ENCODE data around the gene MVB12A. TPM values are rescaled to one million over a fixed set of nuclear protein-coding genes. Genes with fewer than 3 reads are reported as not detected.

Gene MVB12A
- total and polyA plus RNA-seq, 2 experiments from 2014 or later: 49.6 to 68.3 TPM

DNA sequence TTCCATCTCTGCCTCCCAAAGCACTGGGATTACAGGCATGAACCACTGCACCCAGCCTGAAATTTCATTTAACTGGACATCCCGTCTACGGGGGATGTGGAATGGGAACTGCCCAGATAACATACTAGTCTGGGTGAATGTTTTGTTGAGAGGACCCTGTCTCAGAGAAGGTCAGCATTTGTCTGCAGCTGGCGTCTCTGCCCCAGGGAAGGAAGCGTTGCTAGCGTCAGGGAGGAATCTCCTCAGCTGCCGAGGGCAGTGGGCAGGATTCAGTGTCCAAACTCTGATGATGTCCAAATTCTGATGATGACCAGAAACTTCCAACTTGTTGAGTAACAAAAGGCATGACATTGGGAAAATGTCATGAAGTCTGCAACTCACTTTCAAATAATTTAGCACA, 37.8 kb downstream of the MVB12A start:
- Histone ChIP-seq H3K27me3 (replicated peaks; ENCODE audit: insufficient read depth) (peaks cover 16% of the 10 kb centered on the region; the same call in 1 of the 2 replicates), H3K4me1 (ENCODE audit: insufficient read depth) (no peaks in the 10 kb centered on the region), H2AFZ (no peak overlapping the region), H3K36me3 (ENCODE audit: low read depth) (no peaks in the 10 kb centered on the region), H3K4me2 (ENCODE audit: unreplicated experiment) (no peak overlapping the region), H3F3A (ENCODE audit: insufficient read depth) (no peaks in the 10 kb centered on the region), H3K79me2 (ENCODE audit: insufficient read depth) (no peaks in the 10 kb centered on the region), H4K20me1 (ENCODE audit: insufficient read depth) (no peaks in the 10 kb centered on the region), H3K9ac (no peak overlapping the region), H3K27ac (no peak overlapping the region), H3K9me3 (ENCODE audit: low read depth) (no peaks in the 10 kb centered on the region), H3K9me2 (ENCODE audit: insufficient read depth) (no peaks in the 10 kb centered on the region), H3K4me3 (no peak overlapping the region)
- TF ChIP-seq EZH2 (IDR thresholded peaks at IDR 0.05; ENCODE audit: insufficient read depth, poor library complexity, severe bottlenecking) (no peak), EZH2phosphoT487 (IDR thresholded peaks at IDR 0.05; ENCODE audit: insufficient read depth, low read depth) (no peak)
- 35 to 39% methylated on average over 6 of the region's 6 CpGs for WGBS, 2 experiments (ENCODE audit: low coverage in 1 of 2, low lambda C conversion rate in 2 of 2, missing lambda C conversion rate in 2 of 2)
- in situ Hi-C loops (cut with MboI): no loop called here
- DNase-seq: peak; percentile 23

DNA sequence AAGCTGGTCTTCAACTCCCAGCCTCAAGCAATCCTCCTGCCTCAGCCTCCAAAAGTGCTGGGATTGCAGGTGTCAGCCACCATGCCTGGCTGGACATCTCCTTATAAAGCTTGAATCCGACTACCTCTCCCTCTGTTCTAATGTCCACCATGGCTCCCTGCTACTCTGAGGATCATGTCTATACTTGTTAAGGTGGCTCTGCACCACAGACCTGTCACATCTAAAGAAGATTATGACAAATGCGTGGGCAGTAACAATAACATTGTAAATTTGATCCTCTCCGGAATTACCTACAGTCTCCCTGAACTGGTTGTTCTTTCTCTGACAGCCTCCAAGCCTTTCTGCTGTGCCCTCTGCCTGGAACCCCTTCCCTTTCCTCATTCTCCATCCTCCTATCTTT, 39.1 kb downstream of the MVB12A start:
- in situ Hi-C loops (cut with MboI): no loop called here
- DNase-seq: no peak
- 42 to 54% methylated on average over 3 of the region's 3 CpGs for WGBS, 2 experiments (ENCODE audit: low coverage in 1 of 2, low lambda C conversion rate in 2 of 2, missing lambda C conversion rate in 2 of 2)

GRCh38 chr19:17460372-17461230, 40.8 kb downstream of the MVB12A start, which contains the start of gene NXNL1:
NXNL1 (minus strand) TSS chr19:17460926; CDS start chr19:17460869, 57 bp downstream.
- WGBS, 2 experiments (ENCODE audit: low coverage in 1 of 2, low lambda C conversion rate in 2 of 2, missing lambda C conversion rate in 2 of 2): 57 to 61% methylated on average over 26 of the region's 26 CpGs
- H3K4me2 ChIP-seq (ENCODE audit: unreplicated experiment): no peak within 1 kb of the TSS

More for the DNA sequence above, 39.1 kb downstream of the MVB12A start:
- H3K36me3 ChIP-seq (ENCODE audit: low read depth): no peaks in the 10 kb centered on the region
- H3K9me2 ChIP-seq (ENCODE audit: insufficient read depth): no peaks in the 10 kb centered on the region
- no peak overlapping the region for H3K27ac ChIP-seq
- H4K20me1 ChIP-seq (ENCODE audit: insufficient read depth): no peaks in the 10 kb centered on the region
- no peak overlapping the region for H3K9ac ChIP-seq
- H3K79me2 ChIP-seq (ENCODE audit: insufficient read depth): no peaks in the 10 kb centered on the region
- no peaks in the 10 kb centered on the region for H3K9me3 ChIP-seq (ENCODE audit: low read depth)
- H3K4me2 ChIP-seq (ENCODE audit: unreplicated experiment): no peak overlapping the region
- peaks cover 12% of the 10 kb centered on the region; the same call in 1 of the 2 replicates for H3K27me3 ChIP-seq (replicated peaks; ENCODE audit: insufficient read depth)
- no peak for TF ChIP-seq EZH2phosphoT487 (IDR thresholded peaks at IDR 0.05; ENCODE audit: insufficient read depth, low read depth)
- TF ChIP-seq EZH2 (IDR thresholded peaks at IDR 0.05; ENCODE audit: insufficient read depth, poor library complexity, severe bottlenecking): no peak
- H3K4me3 ChIP-seq: no peak overlapping the region
- H2AFZ ChIP-seq: no peak overlapping the region
- H3K4me1 ChIP-seq (ENCODE audit: insufficient read depth): no peaks in the 10 kb centered on the region
- H3F3A ChIP-seq (ENCODE audit: insufficient read depth): no peaks in the 10 kb centered on the region

DNA sequence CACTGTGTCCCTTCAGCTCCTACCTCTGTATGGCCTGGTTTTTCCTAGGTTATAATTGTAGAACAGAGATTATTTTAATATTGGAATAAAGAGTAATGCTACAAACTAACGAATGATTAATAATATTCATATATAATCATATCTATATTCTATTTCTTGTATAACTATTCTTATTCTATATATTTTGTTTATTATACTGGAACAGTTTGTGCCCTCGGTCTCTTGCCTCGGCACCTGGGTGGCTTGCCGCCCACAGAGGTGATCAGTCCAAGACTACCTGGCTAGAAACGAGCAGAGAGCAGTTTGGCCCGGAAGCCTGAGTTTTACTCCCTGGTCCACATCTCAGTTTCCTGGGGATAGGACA, 46.6 kb downstream of the MVB12A start:
- H3K27ac ChIP-seq: no peak overlapping the region
- H3K4me1 ChIP-seq (ENCODE audit: insufficient read depth): peaks cover 16% of the 10 kb centered on the region
- WGBS, 2 experiments (ENCODE audit: low coverage in 1 of 2, low lambda C conversion rate in 2 of 2, missing lambda C conversion rate in 2 of 2): 33 to 36% methylated on average over 6 of the region's 6 CpGs
- H2AFZ ChIP-seq: no peak overlapping the region
- no peaks in the 10 kb centered on the region for H3F3A ChIP-seq (ENCODE audit: insufficient read depth)
- no peaks in the 10 kb centered on the region for H3K27me3 ChIP-seq (replicated peaks; ENCODE audit: insufficient read depth)
- no peaks in the 10 kb centered on the region for H3K9me2 ChIP-seq (ENCODE audit: insufficient read depth)
- no peak overlapping the region for H3K9ac ChIP-seq
- H3K79me2 ChIP-seq (ENCODE audit: insufficient read depth): peaks cover 8% of the 10 kb centered on the region
- no peak for DNase-seq
- H3K4me2 ChIP-seq (ENCODE audit: unreplicated experiment): no peak overlapping the region
- H3K9me3 ChIP-seq (ENCODE audit: low read depth): no peaks in the 10 kb centered on the region
- no peaks in the 10 kb centered on the region for H3K36me3 ChIP-seq (ENCODE audit: low read depth)
- no peak overlapping the region for H3K4me3 ChIP-seq
- no peaks in the 10 kb centered on the region for H4K20me1 ChIP-seq (ENCODE audit: insufficient read depth)
- no peak for TF ChIP-seq EZH2phosphoT487 (IDR thresholded peaks at IDR 0.05; ENCODE audit: insufficient read depth, low read depth)
- no peak for TF ChIP-seq EZH2 (IDR thresholded peaks at IDR 0.05; ENCODE audit: insufficient read depth, poor library complexity, severe bottlenecking)
- in situ Hi-C loops (cut with MboI): no loop called here

More at GRCh38 chr19:17460372-17461230, 40.8 kb downstream of the MVB12A start, which contains the start of gene NXNL1:
- H3K9me2 ChIP-seq (ENCODE audit: insufficient read depth): no peaks in the 10 kb centered on the region
- DNase-seq: no peak
- no peak within 1 kb of the TSS for H3K27ac ChIP-seq
- no peak within 1 kb of the TSS for H3K4me3 ChIP-seq
- H3K27me3 ChIP-seq (replicated peaks; ENCODE audit: insufficient read depth): peaks cover 4% of the 10 kb centered on the region; the same call in 1 of the 2 replicates
- no peaks in the 10 kb centered on the region for H3K4me1 ChIP-seq (ENCODE audit: insufficient read depth)
- no peaks in the 10 kb centered on the region for H3K36me3 ChIP-seq (ENCODE audit: low read depth)
- no peaks in the 10 kb centered on the region for H4K20me1 ChIP-seq (ENCODE audit: insufficient read depth)
- H3K9me3 ChIP-seq (ENCODE audit: low read depth): no peaks in the 10 kb centered on the region
- in situ Hi-C loops (cut with MboI): no loop called here
- TF ChIP-seq EZH2phosphoT487 (IDR thresholded peaks at IDR 0.05; ENCODE audit: insufficient read depth, low read depth) (no peak), EZH2 (IDR thresholded peaks at IDR 0.05; ENCODE audit: insufficient read depth, poor library complexity, severe bottlenecking) (no peak)
- H2AFZ ChIP-seq: no peak within 1 kb of the TSS
- H3K79me2 ChIP-seq (ENCODE audit: insufficient read depth): no peaks in the 10 kb centered on the region
- H3F3A ChIP-seq (ENCODE audit: insufficient read depth): no peaks in the 10 kb centered on the region
- H3K9ac ChIP-seq: no peak within 1 kb of the TSS

Data from GM23248 (cell line).